Activated gamma-delta T cell treated with Interleukin-2 at 50 U/mL for 16 hours (primary cell): Measurements from ENCODE around the gene TBC1D4.

Experiments
- DNase-seq: peaks from one replicate; pipeline ENCODE4 v3.0.0-alpha.2; 2020

Gene TBC1D4, protein sequence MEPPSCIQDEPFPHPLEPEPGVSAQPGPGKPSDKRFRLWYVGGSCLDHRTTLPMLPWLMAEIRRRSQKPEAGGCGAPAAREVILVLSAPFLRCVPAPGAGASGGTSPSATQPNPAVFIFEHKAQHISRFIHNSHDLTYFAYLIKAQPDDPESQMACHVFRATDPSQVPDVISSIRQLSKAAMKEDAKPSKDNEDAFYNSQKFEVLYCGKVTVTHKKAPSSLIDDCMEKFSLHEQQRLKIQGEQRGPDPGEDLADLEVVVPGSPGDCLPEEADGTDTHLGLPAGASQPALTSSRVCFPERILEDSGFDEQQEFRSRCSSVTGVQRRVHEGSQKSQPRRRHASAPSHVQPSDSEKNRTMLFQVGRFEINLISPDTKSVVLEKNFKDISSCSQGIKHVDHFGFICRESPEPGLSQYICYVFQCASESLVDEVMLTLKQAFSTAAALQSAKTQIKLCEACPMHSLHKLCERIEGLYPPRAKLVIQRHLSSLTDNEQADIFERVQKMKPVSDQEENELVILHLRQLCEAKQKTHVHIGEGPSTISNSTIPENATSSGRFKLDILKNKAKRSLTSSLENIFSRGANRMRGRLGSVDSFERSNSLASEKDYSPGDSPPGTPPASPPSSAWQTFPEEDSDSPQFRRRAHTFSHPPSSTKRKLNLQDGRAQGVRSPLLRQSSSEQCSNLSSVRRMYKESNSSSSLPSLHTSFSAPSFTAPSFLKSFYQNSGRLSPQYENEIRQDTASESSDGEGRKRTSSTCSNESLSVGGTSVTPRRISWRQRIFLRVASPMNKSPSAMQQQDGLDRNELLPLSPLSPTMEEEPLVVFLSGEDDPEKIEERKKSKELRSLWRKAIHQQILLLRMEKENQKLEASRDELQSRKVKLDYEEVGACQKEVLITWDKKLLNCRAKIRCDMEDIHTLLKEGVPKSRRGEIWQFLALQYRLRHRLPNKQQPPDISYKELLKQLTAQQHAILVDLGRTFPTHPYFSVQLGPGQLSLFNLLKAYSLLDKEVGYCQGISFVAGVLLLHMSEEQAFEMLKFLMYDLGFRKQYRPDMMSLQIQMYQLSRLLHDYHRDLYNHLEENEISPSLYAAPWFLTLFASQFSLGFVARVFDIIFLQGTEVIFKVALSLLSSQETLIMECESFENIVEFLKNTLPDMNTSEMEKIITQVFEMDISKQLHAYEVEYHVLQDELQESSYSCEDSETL (N-terminal part only)

DNA sequence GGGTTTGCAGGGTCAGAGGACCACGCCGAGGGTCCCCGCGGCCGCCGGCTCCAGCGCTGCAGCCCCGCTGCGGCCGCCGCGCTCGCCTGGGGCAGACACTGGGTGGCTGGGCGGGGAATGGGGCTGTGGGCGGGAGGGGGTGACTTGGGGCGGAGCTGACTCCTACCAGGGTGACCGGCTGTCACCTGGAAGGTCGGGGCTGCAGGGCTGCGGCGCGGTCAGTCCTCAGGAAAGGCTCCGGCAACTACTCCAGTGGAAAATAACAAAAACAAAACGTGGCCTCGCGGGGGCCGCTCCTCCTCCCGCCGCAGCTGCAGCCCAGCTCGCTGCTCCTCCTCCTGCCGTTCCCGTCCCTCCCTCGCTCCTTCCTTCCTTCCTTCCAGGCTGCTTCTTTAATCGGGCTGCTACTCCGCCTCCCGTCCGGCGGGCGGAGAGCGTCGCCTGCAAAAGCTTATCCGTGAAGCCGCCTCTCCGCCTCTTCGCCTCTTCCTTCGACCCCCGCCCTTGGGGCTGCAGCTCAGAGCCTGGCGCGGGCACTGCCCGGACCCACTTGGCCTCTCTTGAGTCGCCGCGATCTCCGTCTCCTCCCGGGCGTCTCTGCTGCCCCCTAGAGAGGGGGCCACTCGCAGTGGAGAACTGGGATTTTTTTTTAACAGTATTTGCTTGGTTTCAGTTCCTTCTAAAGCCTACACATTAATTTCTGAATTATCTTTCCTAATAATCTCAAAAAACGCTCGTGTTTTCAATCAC is at the start of gene TBC1D4:
Gene TBC1D4, minus strand, starts transcription at position 100 of the 750 bp plus-strand sequence. CDS start 402 bp downstream, outside the sequence.
- DNase-seq = peak; percentile 46

DNA sequence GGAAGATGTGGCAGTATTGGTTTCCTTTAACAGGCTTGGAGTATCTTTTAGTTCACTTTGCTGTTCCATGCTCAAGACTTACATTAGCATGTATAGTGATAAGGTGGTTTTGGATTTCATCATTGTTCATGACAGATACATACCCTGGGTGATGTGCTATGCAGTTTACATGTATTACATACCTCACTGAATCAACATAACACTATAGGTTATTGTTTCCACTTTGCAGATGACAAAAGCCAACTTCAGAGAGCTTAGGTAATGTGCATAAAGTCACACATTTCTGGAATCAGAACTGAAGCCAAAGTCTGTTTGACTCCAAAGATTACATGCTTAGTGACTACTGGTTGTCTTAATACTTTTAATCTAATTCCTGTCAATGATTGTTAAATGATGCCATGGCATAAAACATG is 48.6 kb upstream of the TBC1D4 start:
- no peak for DNase-seq

DNA sequence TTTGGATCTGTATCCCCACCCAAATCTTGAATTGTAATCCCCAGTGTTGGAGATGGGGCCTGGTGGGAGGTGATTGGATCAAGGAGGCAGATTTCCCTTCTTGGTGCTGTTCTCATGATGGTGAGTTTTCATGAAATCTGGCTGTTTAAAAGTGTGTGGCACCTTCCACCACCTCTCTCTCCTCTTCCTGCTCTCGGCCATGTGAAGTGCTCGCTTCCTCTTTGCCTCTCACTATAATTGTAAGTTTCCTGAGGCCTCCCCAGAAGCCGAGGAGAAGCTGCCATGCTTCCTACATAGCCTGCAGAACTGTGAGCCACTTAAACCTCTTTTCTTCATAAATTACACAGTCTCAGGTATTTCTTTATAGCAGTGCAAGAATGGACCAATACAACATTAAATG is 40.0 kb upstream of the TBC1D4 start:
- no peak for DNase-seq

DNA sequence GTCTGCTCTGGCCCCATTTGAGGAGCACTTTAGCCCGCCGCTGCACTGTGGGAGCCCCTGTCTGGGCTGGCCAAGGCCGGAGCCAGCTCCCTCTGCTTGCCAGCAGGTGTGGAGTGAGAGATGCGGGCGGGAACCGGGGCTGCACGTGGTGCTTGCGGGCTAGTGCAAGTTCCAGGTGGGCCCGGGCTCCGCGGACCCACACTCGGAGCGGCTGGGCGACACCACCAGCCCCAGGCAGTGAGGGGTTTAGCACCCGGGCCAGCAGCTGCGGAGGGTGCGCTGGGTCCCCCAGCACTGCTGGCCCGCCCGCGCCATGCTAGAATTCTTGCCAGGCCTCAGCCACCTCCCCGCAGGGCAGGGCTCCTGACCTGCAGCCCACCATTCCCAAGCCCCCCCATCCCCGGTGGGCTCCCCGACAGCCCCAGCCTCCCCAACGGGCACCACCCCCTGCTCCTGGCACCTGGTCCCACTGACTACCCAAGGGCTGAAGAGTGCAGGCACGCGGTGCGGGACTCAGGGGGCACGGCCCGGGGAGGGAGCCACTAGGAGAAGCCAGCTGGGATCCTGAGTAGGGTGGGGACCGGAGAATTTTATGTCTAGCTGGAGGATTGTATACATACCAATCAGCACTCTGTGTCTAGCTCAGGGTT is 36.6 kb upstream of the TBC1D4 start:
- DNase-seq = no peak

DNA sequence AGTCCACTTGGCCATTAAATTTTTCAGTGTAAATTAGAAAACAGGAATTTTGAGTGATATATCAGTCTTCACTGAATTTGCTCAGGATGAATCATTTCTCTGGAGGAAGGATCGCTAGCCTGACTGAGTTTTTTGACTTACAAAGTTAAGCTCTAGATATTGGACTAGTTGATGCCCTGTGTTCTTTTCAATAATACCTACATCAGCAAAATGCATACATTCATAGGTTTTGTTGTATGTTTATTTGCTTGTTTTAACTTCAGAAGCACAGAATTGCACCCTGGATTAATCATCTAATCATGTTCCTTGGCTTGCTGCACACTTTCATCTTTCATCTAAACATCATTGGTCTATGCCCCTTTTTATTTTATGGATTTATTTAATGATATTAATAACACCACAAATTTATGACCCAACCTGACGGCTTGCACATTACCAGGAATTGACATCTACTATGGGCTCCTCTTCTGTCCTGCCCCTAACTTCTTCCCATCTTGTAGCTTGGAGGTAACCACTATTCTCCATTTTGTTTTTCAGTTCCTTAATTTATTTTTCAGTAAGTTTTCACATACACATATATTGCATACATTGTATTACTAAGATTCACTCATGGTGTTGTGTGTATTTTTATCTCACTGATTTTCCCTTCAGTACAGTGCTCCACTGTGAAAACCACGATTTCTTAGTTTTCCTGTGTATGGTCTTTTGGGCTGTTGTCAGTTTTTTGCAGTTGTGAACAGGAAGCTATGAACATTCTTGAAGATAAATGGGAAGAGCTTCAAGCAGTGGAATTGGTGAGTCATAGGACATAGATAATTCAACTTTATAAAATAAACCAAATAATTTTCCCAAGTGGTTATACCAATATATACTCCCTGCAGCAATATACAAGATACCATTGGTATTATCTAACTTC is 32.4 kb upstream of the TBC1D4 start:
- no peak for DNase-seq

DNA sequence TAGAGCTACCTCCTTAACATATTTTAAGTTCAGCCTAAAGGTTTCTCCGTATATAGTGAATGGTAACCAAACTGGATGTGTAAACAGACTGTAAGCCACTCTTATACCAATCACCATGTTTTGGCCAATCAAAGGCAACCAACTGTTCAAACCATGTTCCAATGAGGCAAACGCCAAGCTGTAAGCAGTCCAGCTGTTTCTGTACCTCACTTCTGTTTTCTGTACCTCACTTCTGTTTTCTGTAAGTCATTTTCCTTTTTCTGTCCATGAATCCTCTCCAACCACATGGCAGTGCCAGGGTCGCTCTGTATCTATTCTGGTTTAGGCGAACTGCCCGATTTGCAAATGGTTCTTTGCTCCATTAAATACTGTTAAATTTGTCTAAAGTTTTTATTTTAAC is 31.3 kb upstream of the TBC1D4 start:
- no peak for DNase-seq

DNA sequence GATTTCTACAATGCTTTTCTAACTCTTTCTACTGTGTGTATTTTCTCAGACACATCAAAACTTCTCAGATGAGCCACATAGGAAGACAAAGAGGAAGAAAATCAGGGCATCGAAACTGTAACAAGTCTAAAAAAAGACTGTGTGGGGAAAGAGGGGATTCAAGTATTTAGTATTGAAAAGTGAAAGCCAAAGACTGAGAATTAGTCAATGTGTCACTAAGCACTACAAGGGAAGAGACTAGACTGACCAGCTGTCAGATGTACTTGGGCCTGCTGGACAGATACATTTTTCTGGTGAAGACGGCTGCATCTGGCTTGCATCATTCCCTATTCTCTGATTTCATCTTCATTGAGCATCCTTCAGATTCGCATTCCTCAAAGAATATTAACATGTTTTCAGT is 30.3 kb upstream of the TBC1D4 start:
- DNase-seq = no peak

DNA sequence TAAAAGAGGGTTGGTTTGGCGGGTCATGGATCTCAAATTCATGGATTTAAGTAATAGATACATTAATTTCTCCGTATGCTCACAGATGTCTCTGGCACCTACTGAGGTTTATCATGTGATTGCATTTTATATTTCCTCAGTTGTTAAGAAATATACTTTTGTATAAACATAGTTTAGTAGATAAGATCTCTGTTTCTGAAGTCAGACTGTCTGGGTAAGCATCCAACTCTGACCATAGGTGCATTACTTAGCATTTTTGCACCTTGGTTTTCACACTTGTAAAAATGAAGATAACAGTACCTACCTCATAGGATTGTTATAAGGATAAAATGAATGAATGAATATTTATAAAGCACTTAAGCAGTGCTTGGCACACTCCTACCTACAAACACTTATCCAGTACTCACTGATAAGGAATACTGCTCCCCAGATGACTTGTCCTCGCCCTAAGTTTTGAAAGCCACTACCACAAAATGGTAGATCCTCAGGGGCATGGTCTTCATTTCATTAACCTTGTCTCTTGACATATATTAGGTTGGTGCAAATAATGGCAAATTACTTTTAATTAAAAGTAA is 29.2 kb upstream of the TBC1D4 start:
- no peak for DNase-seq

DNA sequence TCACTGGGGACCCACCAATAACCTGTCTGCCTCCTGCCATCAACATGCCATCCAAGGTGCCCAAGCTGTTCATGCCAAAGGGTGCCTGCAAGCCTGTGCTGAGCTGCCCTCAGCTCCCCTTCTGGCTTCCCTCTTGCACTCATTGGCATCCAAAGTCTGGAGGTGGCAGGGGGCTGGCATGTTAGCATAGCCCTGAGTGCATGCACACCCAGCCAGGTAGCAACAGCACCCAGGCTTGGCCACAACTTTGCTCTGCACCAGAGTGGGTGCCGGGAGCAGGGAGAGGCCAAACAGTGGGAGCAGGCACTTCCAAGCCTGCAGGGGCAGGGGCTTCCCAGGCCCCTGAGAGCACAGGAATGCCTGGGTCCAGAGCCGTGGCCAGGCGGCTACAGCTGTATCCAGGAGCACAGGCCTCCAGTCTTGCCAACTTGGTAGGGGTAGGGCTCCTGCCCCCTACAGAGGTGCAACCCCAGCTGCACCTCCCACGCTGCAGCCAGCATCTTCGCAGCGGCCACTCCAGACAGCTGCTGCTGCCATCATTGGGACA is 26.1 kb upstream of the TBC1D4 start:
- no peak for DNase-seq

DNA sequence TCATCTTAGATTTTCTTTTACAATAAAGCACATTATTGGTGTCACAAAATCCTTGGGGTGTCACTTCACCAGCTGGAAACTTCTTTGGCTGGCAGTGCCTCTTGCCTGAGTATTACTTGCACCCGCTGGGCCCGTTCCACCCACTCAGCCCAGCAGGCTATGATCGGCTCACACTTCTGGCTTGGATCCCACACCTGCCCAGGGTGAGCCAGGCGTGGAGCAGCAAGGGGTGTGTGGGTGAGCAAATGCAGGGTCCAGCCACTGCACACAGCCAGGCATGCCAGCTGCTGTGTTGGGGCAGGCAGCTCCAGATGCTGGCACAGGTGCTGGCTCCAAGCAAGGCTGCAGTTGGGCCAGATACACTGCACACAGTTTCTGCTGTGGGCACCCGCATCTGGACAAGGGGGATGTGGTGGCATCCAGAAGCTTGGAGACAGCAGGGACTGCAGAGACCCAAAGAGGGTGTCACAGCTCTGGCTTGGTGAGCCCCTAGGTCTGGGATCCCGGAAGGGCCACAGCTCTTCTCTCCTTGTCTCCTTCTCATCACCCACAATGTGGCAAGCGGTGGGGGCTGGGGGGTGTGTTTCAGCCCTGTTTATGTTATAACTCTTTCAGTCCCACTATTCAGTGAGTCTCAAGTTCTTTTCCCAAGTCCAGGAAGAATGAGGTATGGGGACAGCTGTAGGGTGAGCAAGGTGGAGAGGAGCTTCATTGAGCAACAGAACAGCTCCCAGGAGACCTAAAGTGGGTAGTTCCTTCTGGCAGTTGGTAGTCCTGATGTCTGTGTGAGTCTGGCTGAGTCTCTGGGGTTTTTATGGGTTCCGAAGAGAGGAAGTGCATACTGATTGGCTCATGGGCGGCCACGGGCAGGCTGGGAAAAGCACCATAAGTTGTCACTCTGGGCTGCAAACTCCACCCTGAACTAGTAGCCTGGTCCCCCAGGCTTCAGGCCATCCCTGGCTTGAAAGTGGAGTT is 25.3 kb upstream of the TBC1D4 start:
- DNase-seq = no peak

DNA sequence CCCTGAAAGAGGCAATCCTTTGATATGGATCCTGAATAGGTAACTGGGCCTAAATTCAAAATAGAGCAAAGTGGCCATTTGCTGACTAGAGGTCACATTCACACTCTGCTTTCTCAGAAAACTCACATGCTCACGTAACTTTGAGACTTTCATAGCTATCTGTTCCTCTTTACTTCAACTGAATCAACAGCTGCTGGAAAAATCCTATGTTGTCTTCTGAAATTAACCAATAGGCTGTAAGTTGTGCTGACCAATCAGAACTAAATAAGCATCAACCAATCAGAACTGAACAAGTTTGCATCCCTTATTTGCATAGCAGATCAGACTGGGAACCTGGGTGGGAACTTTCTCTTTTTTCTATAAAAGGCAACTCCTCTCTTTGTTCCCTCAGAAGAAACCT is 24.0 kb upstream of the TBC1D4 start:
- DNase-seq = no peak

DNA sequence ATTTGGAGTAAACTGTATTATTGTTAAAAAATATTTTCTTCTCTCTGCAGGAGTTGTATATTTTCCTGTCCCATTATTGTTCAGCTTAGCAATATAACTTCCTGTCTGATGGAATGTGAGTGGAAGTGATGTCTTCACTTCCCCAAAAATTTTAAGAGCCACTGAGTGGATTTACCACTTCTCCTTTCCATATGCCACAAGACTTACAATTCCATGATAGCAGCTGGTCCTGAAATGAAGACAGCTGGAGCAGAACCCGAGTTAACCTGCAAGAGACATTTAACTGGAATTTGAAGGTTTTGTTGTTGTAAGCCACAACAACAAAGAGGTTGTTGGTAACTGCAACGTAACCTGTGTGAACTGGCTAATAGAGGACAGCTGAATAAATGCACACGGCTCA is 23.4 kb upstream of the TBC1D4 start:
- no peak for DNase-seq

DNA sequence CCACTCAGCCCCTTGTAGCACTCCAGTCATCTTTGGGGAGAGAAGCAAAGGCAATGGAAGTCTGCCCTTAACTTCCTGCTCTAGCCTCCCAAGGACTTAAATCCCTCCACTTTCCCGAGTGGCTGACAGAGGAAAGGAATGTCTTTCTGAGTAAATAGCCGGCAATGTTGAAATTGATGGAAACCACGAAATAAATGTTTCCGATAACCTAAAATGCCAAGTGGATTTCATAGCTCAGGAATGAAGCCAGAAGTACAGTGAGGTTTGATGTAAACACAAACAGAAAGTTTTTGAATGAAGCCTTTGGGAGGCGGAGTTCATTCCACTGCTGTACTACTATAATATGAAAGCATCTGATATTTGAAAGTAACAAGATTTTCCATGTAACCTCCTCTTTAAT is 14.0 kb upstream of the TBC1D4 start:
- no peak for DNase-seq

DNA sequence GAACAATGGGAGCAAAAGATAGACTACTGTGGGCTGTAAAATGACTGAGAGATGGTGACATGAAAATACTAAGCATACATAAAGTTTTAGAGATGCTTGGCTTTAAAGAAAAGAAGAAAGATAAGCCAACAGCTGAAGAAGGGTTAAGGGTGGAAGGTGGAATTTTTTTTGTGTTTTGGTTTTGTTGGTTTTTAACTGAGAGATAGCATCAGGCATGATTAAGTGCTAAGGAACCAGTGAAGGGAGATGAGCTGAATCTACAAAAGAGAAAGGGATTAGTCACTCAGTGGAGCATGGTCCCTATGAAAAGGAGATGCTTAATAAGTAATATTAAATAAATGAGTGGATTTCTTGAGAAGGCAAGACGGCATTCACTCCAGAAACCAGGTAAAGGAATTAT is 12.5 kb upstream of the TBC1D4 start:
- DNase-seq = no peak

DNA sequence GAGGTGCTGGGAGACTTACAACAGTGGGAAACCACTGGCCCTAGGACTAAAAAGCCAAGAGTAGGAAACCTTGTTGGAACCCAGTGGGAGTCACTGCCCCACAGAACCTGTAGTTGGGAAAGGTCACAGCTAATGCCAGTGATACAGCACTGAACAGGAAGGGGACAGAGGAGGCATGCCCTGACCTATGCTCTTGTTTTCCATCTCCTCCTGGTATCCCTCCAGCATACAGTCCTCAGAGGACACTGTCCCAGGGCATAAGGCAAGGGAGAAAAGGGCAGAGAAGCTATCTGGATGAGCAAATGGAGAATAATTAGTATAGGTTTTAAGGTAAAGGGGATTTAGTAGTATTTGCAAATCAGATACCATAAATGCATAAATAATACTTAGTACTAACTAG is 11.2 kb upstream of the TBC1D4 start:
- DNase-seq = no peak

DNA sequence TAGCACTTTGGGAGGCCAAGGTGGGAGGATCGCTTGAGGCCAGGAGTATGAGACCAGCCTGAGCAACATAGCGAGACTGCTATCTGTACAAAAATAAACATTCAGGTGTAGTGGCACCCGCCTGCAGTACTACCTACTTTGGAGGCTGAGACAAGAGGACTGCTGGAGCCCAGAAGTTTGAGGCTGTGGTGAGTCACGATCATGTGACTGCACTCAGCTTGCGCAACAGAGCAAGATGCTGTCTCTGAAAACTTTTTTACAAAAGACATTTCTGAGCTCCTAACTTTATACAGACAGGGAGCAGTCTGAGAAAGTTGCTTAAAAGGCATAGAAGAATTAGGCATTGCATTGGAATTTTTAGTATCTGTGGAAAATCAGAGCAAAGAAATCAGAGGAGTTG is 10.4 kb upstream of the TBC1D4 start:
- DNase-seq = no peak

DNA sequence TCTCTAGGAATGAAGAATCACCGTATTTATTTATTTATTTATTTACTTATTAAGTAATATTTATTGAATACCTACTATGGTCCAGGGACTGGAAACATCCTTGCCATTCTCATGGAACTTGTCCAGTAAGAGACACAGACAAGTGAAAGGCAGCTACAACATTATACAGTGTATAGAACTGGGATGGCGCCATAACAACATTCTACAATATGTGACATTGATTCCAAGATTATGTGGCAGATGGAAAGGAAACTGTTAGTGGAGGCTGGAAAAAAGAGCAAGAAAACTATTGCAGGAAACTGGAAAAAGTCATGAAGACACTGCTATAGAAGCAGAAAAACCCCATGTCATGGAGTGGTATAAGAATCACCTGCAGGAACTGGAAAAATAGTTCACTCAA is 9.4 kb upstream of the TBC1D4 start:
- no peak for DNase-seq

DNA sequence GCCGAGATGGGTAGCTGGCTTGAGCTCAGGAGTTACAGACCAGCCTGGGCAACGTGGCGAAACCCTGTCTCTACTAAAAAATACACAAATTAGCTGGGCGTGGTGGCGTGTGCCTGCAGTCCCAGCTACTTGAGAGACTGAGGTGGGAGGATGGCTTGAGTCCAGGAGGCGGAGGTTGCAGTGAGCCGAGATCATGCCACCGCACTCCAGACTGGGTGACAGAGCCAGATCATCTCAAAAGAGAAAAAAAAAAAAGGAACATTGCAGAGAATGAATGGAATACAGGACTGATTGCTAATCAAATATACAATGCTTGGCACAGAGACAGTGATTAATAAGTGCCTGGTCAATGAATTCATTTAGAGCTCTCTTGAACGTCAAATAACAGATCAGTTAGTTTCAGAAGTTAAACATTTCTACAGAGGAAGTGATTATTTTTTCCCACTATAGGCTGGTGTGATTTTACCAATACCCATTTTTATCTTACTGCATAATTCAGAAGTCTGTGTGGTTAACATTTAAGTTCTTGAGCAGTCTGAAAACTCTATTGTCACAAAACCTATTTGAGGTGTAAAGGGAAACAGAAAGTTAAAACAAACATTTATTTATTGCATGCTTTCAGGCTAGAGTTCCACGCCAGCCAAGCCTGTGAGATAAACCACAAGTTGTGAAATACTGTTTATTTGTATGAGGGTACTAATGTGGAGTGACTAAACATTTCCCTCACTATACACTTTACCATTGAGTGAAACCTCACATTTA is 7.7 kb upstream of the TBC1D4 start:
- DNase-seq = no peak
